Activated CD4-positive, alpha-beta T cell treated with anti-CD3 and anti-CD28 coated beads, Interleukin-2, amount 50 U/mL, for 4 hours (primary cell): Measurements from ENCODE around the gene MOXD1.
A peak's percentile ranks its signal among the peaks of the same experiment; 100 is the strongest.
"Not testable (repeated sequence)": the region's sequence is repeated elsewhere in the genome, so short reads cannot be mapped to it uniquely, and the experiment has no call there.

Experiments used
- DNase-seq, 2 experiments: peaks; one replicate each; pipeline ENCODE4 v3.0.0-alpha.2; 2020

The MOXD1 gene

GRCh38 chr6:132351986-132352385, 49.3 kb downstream of the MOXD1 start:
- not testable (repeated sequence) for DNase-seq

GRCh38 chr6:132348231-132348630, 53.0 kb downstream of the MOXD1 start:
- DNase-seq: no peak

GRCh38 chr6:132344811-132345210, 56.5 kb downstream of the MOXD1 start:
- no peak for DNase-seq

GRCh38 chr6:132341646-132342045, 59.6 kb downstream of the MOXD1 start:
- no peak for DNase-seq

- DNase-seq: no peak
Observed at GRCh38 chr6:132334521-132334885, 66.8 kb downstream of the MOXD1 start.

GRCh38 chr6:132333639-132334520, 67.4 kb downstream of the MOXD1 start:
- no peak for DNase-seq

- DNase-seq: no peak
Observed at GRCh38 chr6:132330759-132331158, 70.5 kb downstream of the MOXD1 start.

- no peak for DNase-seq
Observed at GRCh38 chr6:132322398-132322797, 78.9 kb downstream of the MOXD1 start.

- no peak for DNase-seq
Observed at GRCh38 chr6:132320007-132320406, 81.3 kb downstream of the MOXD1 start.

GRCh38 chr6:132316970-132317369, 84.3 kb downstream of the MOXD1 start:
- DNase-seq: no peak

GRCh38 chr6:132314432-132314831, 86.8 kb downstream of the MOXD1 start:
- DNase-seq: no peak

- no peak for DNase-seq
Observed at GRCh38 chr6:132310921-132311320, 90.4 kb downstream of the MOXD1 start.

- DNase-seq: not testable (repeated sequence)
Observed at GRCh38 chr6:132310151-132310550, 91.1 kb downstream of the MOXD1 start.

- no peak for DNase-seq
Observed at GRCh38 chr6:132304891-132305305, 96.4 kb downstream of the MOXD1 start.

GRCh38 chr6:132300323-132300949, 100.8 kb downstream of the MOXD1 start:
- no peak for DNase-seq

- peak in 1 of 2 experiments; percentile 7 for DNase-seq
Observed at GRCh38 chr6:132298344-132298949, 102.8 kb downstream of the MOXD1 start.

- no peak for DNase-seq
Observed at GRCh38 chr6:132289756-132290155, 111.5 kb downstream of the MOXD1 start.

- DNase-seq: no peak
Observed at GRCh38 chr6:132287101-132287500, 114.2 kb downstream of the MOXD1 start.

- no peak for DNase-seq
Observed at GRCh38 chr6:132286298-132287019, 114.8 kb downstream of the MOXD1 start.

- no peak for DNase-seq
Observed at GRCh38 chr6:132285004-132285780, 116.1 kb downstream of the MOXD1 start.

- DNase-seq: no peak
Observed at GRCh38 chr6:132282696-132283095, 118.6 kb downstream of the MOXD1 start.

- no peak for DNase-seq
Observed at GRCh38 chr6:132280436-132280835, 120.8 kb downstream of the MOXD1 start.
